ENCODE results near the gene SLC23A2. TPM values are rescaled to one million over a fixed set of nuclear protein-coding genes. Genes with fewer than 3 reads are reported as not detected.

The SLC23A2 gene
- total RNA-seq, 1 donor from 2014 or later: 20.8 TPM

GRCh38 chr20:4844325-4844724, 157.0 kb downstream of the SLC23A2 start:
- H2AFZ ChIP-seq (ENCODE audit: low read depth, low read length): no peak overlapping the region
- H3K27me3 ChIP-seq (ENCODE audit: insufficient read depth, low read length): no peaks in the 10 kb centered on the region
- Mint-ChIP-seq H3K36me3 (ENCODE audit: low read depth, unreplicated experiment) (peaks cover 4% of the 10 kb centered on the region), H3K27ac (ENCODE audit: unreplicated experiment) (no peak overlapping the region), H3K27me3 (ENCODE audit: low read depth, unreplicated experiment) (peaks cover 8% of the 10 kb centered on the region), H3K4me3 (ENCODE audit: unreplicated experiment) (no peak overlapping the region), H3K9me3 (ENCODE audit: unreplicated experiment) (peaks cover 15% of the 10 kb centered on the region), H3K4me1 (ENCODE audit: low read depth, unreplicated experiment) (no peaks in the 10 kb centered on the region)
- no peak overlapping the region for H3K4me3 ChIP-seq (ENCODE audit: insufficient read depth, low read depth, low read length)
- H3K36me3 ChIP-seq (ENCODE audit: insufficient read depth, low read length): no peaks in the 10 kb centered on the region
- H3K79me2 ChIP-seq (ENCODE audit: insufficient read depth, low read length): no peaks in the 10 kb centered on the region
- DNase-seq (ENCODE audit: low read depth): no peak
- FAIRE-seq: no peak
- no peaks in the 10 kb centered on the region for H3K4me1 ChIP-seq (ENCODE audit: insufficient read depth, low read length)
- H3K9me3 ChIP-seq (ENCODE audit: insufficient read depth, low read depth, low read length): no peaks in the 10 kb centered on the region
- TF ChIP-seq, protein P1, sequence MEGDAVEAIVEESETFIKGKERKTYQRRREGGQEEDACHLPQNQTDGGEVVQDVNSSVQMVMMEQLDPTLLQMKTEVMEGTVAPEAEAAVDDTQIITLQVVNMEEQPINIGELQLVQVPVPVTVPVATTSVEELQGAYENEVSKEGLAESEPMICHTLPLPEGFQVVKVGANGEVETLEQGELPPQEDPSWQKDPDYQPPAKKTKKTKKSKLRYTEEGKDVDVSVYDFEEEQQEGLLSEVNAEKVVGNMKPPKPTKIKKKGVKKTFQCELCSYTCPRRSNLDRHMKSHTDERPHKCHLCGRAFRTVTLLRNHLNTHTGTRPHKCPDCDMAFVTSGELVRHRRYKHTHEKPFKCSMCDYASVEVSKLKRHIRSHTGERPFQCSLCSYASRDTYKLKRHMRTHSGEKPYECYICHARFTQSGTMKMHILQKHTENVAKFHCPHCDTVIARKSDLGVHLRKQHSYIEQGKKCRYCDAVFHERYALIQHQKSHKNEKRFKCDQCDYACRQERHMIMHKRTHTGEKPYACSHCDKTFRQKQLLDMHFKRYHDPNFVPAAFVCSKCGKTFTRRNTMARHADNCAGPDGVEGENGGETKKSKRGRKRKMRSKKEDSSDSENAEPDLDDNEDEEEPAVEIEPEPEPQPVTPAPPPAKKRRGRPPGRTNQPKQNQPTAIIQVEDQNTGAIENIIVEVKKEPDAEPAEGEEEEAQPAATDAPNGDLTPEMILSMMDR (IDR thresholded peaks at IDR 0.05; ENCODE audit: insufficient read depth, low read depth, low read length): no peak
- TF ChIP-seq EZH2 (IDR thresholded peaks at IDR 0.05; ENCODE audit: insufficient read depth, low read length): no peak
- H3K9ac ChIP-seq (ENCODE audit: low read length): no peak overlapping the region
- no peak overlapping the region for H3K27ac ChIP-seq (ENCODE audit: low read depth, low read length)
- no peak overlapping the region for H3K4me2 ChIP-seq (ENCODE audit: low read length)
- H4K20me1 ChIP-seq (ENCODE audit: insufficient read depth, low read length): no peaks in the 10 kb centered on the region

GRCh38 chr20:4840801-4841200, 160.5 kb downstream of the SLC23A2 start:
- Histone ChIP-seq H3K79me2 (ENCODE audit: insufficient read depth, low read length) (no peaks in the 10 kb centered on the region), H4K20me1 (ENCODE audit: insufficient read depth, low read length) (no peaks in the 10 kb centered on the region), H3K4me1 (ENCODE audit: insufficient read depth, low read length) (no peaks in the 10 kb centered on the region), H3K4me2 (ENCODE audit: low read length) (no peak overlapping the region), H2AFZ (ENCODE audit: low read depth, low read length) (no peak overlapping the region), H3K4me3 (ENCODE audit: insufficient read depth, low read depth, low read length) (no peak overlapping the region), H3K36me3 (ENCODE audit: insufficient read depth, low read length) (no peaks in the 10 kb centered on the region), H3K27me3 (ENCODE audit: insufficient read depth, low read length) (peaks cover 4% of the 10 kb centered on the region), H3K9ac (ENCODE audit: low read length) (no peak overlapping the region), H3K27ac (ENCODE audit: low read depth, low read length) (no peak overlapping the region), H3K9me3 (ENCODE audit: insufficient read depth, low read depth, low read length) (no peaks in the 10 kb centered on the region)
- peaks cover 4% of the 10 kb centered on the region for H3K36me3 Mint-ChIP-seq (ENCODE audit: low read depth, unreplicated experiment)
- H3K27ac Mint-ChIP-seq (ENCODE audit: unreplicated experiment): no peak overlapping the region
- TF ChIP-seq, protein P1 (IDR thresholded peaks at IDR 0.05; ENCODE audit: insufficient read depth, low read depth, low read length): no peak
- no peak for TF ChIP-seq EZH2 (IDR thresholded peaks at IDR 0.05; ENCODE audit: insufficient read depth, low read length)
- H3K4me1 Mint-ChIP-seq (ENCODE audit: low read depth, unreplicated experiment): no peaks in the 10 kb centered on the region
- H3K9me3 Mint-ChIP-seq (ENCODE audit: unreplicated experiment): peaks cover 18% of the 10 kb centered on the region
- FAIRE-seq (no peak), DNase-seq (ENCODE audit: low read depth) (no peak)
- no peak overlapping the region for H3K4me3 Mint-ChIP-seq (ENCODE audit: unreplicated experiment)
- peaks cover 23% of the 10 kb centered on the region for H3K27me3 Mint-ChIP-seq (ENCODE audit: low read depth, unreplicated experiment)

DNA sequence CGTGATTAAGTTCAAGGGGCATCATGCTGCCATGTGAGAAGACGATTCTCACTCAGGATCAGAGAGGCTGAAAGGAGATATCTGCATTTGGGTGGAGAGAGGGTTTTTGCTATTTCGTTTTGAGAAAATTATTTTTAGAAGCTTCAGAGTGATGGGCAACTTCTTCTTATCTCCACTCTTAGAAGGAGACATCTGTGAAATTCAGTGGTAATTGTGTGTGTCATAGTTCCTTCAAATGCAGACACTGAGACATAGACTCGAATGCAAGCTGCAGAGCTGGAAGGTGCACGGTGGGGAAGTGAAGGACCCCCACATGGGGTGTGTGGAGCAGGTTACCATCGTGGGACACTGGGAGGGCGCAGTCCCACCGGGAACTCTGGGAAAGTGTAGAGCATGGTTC, 162.8 kb downstream of the SLC23A2 start:
- TF ChIP-seq, protein P1 (IDR thresholded peaks at IDR 0.05; ENCODE audit: insufficient read depth, low read depth, low read length): no peak
- TF ChIP-seq EZH2 (IDR thresholded peaks at IDR 0.05; ENCODE audit: insufficient read depth, low read length): no peak
- no peaks in the 10 kb centered on the region for H4K20me1 ChIP-seq (ENCODE audit: insufficient read depth, low read length)
- H3K79me2 ChIP-seq (ENCODE audit: insufficient read depth, low read length): no peaks in the 10 kb centered on the region
- H3K27me3 ChIP-seq (ENCODE audit: insufficient read depth, low read length): peaks cover 4% of the 10 kb centered on the region
- FAIRE-seq (no peak), DNase-seq (ENCODE audit: low read depth) (no peak)
- H3K4me1 Mint-ChIP-seq (ENCODE audit: low read depth, unreplicated experiment): no peaks in the 10 kb centered on the region
- no peak overlapping the region for H3K4me3 ChIP-seq (ENCODE audit: insufficient read depth, low read depth, low read length)
- H3K27me3 Mint-ChIP-seq (ENCODE audit: low read depth, unreplicated experiment): peaks cover 23% of the 10 kb centered on the region
- no peaks in the 10 kb centered on the region for H3K4me1 ChIP-seq (ENCODE audit: insufficient read depth, low read length)
- H3K27ac Mint-ChIP-seq (ENCODE audit: unreplicated experiment): no peak overlapping the region
- no peaks in the 10 kb centered on the region for H3K36me3 ChIP-seq (ENCODE audit: insufficient read depth, low read length)
- H3K9me3 ChIP-seq (ENCODE audit: insufficient read depth, low read depth, low read length): no peaks in the 10 kb centered on the region
- no peak overlapping the region for H3K27ac ChIP-seq (ENCODE audit: low read depth, low read length)
- H3K36me3 Mint-ChIP-seq (ENCODE audit: low read depth, unreplicated experiment): peaks cover 4% of the 10 kb centered on the region
- peaks cover 15% of the 10 kb centered on the region for H3K9me3 Mint-ChIP-seq (ENCODE audit: unreplicated experiment)
- no peak overlapping the region for H2AFZ ChIP-seq (ENCODE audit: low read depth, low read length)
- no peak overlapping the region for H3K9ac ChIP-seq (ENCODE audit: low read length)
- no peak overlapping the region for H3K4me3 Mint-ChIP-seq (ENCODE audit: unreplicated experiment)
- no peak overlapping the region for H3K4me2 ChIP-seq (ENCODE audit: low read length)

Data from astrocyte (in vitro differentiated cells and primary cell).